Measurements from ENCODE around the gene C1orf74. TPM values are rescaled to one million over a fixed set of nuclear protein-coding genes. Genes with fewer than 3 reads are reported as not detected.

C1orf74 gene
- total and polyA plus RNA-seq, 8 donors, result 1.8 to 3.4 (median 3.1) TPM

DNA sequence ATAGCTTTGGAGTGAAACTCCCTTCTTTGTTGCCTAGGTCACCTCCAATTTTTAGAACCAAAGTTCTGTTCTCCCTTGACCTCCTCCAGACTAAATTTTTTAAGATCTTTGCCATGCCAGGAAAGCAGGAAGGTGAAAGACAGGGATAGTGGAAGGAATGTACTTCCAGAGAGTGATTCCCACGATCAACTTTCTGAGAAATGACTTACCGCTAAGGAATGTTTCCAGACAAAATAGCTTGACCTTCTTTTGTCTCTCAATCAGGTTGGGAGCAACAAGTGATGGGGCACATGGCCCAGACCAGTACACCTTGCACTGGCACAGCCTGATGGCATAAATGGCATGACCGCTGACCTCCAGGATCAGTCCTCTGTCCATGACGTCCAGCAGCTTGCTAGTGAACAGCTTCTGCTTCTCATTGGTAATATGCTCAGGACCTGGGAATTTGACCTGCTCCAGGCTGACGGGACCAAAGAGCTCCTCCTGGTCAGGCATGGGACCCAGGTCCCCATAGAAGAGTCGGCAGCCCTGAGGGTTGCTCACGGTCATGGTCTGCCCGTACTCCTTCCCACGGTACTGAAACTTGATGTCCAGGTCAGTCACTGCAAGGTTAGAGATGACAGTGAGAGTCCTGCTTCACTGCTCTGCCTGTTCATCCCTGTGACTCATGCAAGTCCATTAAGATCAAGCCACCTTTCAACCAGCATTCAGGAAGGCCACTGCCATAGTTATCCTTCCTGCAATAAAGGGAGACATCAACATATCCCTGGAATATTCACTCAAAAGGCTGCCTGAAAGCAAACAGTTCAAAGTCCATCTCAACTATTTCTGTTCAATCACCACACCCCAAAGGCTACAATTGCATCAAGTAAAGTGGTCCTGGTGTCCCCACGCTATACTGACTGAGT, 6.2 kb upstream of the C1orf74 start:
- no peaks in the 10 kb centered on the region for H3K36me3 ChIP-seq
- no peaks in the 10 kb centered on the region for H3K4me1 ChIP-seq
- no peak overlapping the region for H3K27ac ChIP-seq
- TF ChIP-seq CTCF (IDR thresholded peaks at IDR 0.05), result no peak
- no peak overlapping the region for H3K4me3 ChIP-seq
- ATAC-seq (no peak), DNase-seq (no peak)
- intact Hi-C loops (cut with DNase I), result no loop called here
- H3K27me3 ChIP-seq, result peaks cover 0 to 19% of the 10 kb centered on the region in 2 donors
- H3K9me3 ChIP-seq, result no peaks in the 10 kb centered on the region

DNA sequence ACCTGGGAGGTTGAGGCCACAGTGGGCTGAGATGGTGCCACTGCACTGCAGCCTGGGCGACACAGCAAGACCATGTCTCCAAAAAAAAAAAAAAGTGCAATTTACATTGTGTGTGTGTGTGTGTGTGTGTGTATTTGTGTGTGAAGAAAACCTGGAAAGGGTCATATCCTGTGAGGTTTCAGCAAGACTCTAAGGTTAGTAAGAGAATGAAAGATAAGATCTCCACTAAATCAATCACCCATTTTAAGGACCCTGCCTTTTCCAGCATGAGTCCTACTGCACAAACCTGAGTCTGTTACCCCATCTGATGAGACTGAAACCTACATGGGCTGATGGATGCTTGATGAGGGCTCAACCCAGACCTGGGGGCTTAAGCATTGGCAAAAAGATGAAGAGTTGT, 4.9 kb upstream of the C1orf74 start:
- ATAC-seq, result no peak
- Histone ChIP-seq H3K9me3 (no peaks in the 10 kb centered on the region), H3K4me1 (peaks cover 0 to 7% of the 10 kb centered on the region in 2 donors), H3K36me3 (no peaks in the 10 kb centered on the region), H3K4me3 (no peak overlapping the region), H3K27ac (no peak overlapping the region), H3K27me3 (peaks cover 0 to 19% of the 10 kb centered on the region in 2 donors)
- no peak for TF ChIP-seq CTCF (IDR thresholded peaks at IDR 0.05)
- intact Hi-C loops (cut with DNase I), result no loop called here
- no peak for DNase-seq

DNA sequence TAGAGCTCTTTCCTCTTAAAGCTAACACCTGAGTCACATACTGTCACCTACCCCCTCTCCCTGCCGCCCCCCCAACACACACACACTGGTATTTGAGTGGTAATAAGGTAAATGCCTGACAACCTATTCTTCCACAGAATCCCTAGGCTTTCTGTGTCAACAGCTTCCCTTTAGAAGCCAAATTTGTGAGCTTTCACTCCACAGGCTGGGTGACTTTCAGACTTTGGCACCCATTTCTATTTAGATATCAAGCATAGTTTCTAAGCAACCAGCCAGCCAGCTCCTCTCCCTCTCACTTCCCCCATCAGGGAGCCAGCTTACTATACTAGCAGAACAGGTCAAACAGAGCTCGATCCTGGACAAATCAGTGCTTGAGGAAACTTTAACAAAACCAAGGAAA, 3.2 kb upstream of the C1orf74 start:
- no peak overlapping the region for H3K4me3 ChIP-seq
- intact Hi-C loops (cut with DNase I), result no loop called here
- peaks cover 0 to 12% of the 10 kb centered on the region in 2 donors for H3K27me3 ChIP-seq
- H3K27ac ChIP-seq, result peak overlapping the region; percentile 26 to 39
- ATAC-seq (peak; percentile 39), DNase-seq (peak in 2 of 4 donors; percentile 42 to 84)
- no peaks in the 10 kb centered on the region for H3K9me3 ChIP-seq
- H3K36me3 ChIP-seq, result peaks cover 0 to 2% of the 10 kb centered on the region in 2 donors
- peaks cover 7 to 18% of the 10 kb centered on the region in 2 donors for H3K4me1 ChIP-seq
- TF ChIP-seq CTCF (IDR thresholded peaks at IDR 0.05), result no peak

- Histone ChIP-seq H3K4me3 (no peak overlapping the region), H3K27me3 (peaks cover 0 to 6% of the 10 kb centered on the region in 2 donors), H3K36me3 (peaks cover 0 to 10% of the 10 kb centered on the region in 2 donors), H3K9me3 (no peaks in the 10 kb centered on the region), H3K4me1 (peaks cover 7 to 18% of the 10 kb centered on the region in 2 donors), H3K27ac (no peak overlapping the region)
- TF ChIP-seq CTCF (IDR thresholded peaks at IDR 0.05), result no peak
- ATAC-seq (no peak), DNase-seq (no peak)
- intact Hi-C loops (cut with DNase I), result no loop called here
Observed at GRCh38 chr1:209786146-209786545, 1.8 kb upstream of the C1orf74 start.

- TF ChIP-seq CTCF (IDR thresholded peaks at IDR 0.05), result no peak
- ATAC-seq, result no peak
- intact Hi-C loops (cut with DNase I), result no loop called here
- no peak for DNase-seq
- H3K36me3 ChIP-seq, result peaks cover 0 to 10% of the 10 kb centered on the region in 2 donors
- no peaks in the 10 kb centered on the region for H3K9me3 ChIP-seq
- H3K27me3 ChIP-seq, result peaks cover 0 to 6% of the 10 kb centered on the region in 2 donors
- H3K4me1 ChIP-seq, result peaks cover 7 to 18% of the 10 kb centered on the region in 2 donors
- H3K4me3 ChIP-seq, result no peak overlapping the region
- H3K27ac ChIP-seq, result no peak overlapping the region
Observed at GRCh38 chr1:209785592-209785991, 1.2 kb upstream of the C1orf74 start.

Measured in left lung (tissue), 10 donors.